ENCODE results near the gene HMGN3. TPM values are rescaled to one million over a fixed set of nuclear protein-coding genes. Genes with fewer than 3 reads are reported as not detected.

HMGN3 gene
- total RNA-seq, 1 donor from 2014 or later: 66.2 TPM

- ATAC-seq: no peak
- intact Hi-C loops (cut with DNase I): loop anchor here (2.0 kb wide), 1 partner anchor 17 kb away; no protein-coding TSS in a partner anchor
- no peak for DNase-seq (ENCODE audit: low spot score)
These were observed 40.5 kb downstream of the HMGN3 start for GRCh38 chr6:79193971-79194370.

DNA sequence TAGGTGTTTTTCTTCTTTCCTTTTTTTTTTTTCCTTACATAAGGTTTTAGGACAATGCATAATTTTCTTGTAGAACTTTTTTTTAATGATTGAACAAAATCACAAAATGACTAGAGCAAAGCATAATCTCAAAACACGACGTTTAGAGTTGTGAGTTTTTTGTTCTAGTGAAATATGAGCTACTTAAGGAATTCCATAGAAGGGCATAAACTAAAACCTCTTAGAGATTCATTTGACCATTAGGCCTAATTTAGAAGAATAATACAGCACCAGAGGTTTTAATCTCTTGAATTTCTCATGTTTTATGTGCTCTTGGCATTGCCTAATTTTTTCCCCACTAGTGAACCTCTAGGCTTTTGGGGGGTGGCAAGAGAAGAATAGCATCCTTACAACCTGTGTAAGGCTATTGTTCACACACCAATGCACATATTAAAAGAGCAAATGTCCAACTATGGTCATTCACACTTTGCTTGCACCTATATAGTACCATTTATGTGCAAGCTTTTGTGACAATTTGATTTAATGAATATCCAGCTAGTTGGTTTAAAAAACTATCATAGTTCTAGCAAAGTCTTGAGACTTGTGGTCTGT lies 44.6 kb downstream of the HMGN3 start:
- ATAC-seq (no peak), DNase-seq (ENCODE audit: low spot score) (no peak)
- intact Hi-C loops (cut with DNase I): no loop called here

GRCh38 chr6:79188885-79189480 lies 45.5 kb downstream of the HMGN3 start:
- DNase-seq (ENCODE audit: low spot score): no peak
- intact Hi-C loops (cut with DNase I): no loop called here
- ATAC-seq: no peak

DNA sequence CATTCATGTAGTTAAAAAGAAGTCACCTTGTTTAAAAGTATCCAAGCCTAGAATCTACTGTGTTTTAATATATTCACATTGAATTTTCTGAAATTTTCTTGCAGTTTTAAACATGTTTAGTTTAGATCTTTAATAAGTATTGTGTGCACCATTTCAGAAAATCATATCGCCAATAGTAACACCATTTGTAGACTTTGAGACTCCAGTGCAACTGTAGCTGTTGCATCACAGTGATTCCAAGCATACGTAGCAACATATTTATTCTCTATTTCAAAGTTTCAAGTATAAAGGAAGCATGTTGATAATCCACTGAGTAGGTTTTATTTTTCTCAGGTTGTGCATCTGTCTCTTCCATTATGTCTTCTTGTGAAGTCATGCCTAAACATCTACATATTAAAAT lies 46.4 kb downstream of the HMGN3 start:
- intact Hi-C loops (cut with DNase I): no loop called here
- no peak for DNase-seq (ENCODE audit: low spot score)
- no peak for ATAC-seq

GRCh38 chr6:79186564-79186963 lies 47.9 kb downstream of the HMGN3 start:
- DNase-seq (ENCODE audit: low spot score): no peak
- intact Hi-C loops (cut with DNase I): no loop called here
- no peak for ATAC-seq

DNA sequence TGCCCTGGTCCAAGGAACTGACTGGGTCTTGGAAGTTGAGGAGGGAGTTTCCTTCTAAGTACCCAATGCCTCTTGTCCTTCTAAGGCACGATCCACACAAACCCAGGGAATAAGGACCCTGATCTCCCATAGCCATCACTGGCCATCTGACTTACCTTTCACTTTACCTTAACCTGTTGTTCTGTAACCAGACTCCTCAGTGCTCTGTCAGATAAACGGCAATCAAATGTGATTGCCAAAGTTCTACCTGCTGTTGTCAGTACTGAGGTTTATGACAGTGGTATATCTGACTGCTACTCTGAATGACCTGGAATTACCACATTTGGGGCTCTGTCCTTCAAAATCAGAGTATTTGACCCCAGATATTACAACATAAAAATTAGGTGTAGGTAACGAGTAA lies 49.8 kb downstream of the HMGN3 start:
- no peak for ATAC-seq
- intact Hi-C loops (cut with DNase I): no loop called here

GRCh38 chr6:79184086-79184485 lies 50.4 kb downstream of the HMGN3 start:
- intact Hi-C loops (cut with DNase I): no loop called here
- ATAC-seq (no peak), DNase-seq (ENCODE audit: low spot score) (no peak)

More for the DNA sequence above, 49.8 kb downstream of the HMGN3 start:
- no peak for DNase-seq (ENCODE audit: low spot score)

GRCh38 chr6:79180052-79180451 lies 54.4 kb downstream of the HMGN3 start:
- ATAC-seq: no peak
- DNase-seq (ENCODE audit: low spot score): no peak
- intact Hi-C loops (cut with DNase I): no loop called here

GRCh38 chr6:79173378-79173777 lies 61.1 kb downstream of the HMGN3 start:
- intact Hi-C loops (cut with DNase I): no loop called here
- no peak for DNase-seq (ENCODE audit: low spot score)
- ATAC-seq: no peak

DNA sequence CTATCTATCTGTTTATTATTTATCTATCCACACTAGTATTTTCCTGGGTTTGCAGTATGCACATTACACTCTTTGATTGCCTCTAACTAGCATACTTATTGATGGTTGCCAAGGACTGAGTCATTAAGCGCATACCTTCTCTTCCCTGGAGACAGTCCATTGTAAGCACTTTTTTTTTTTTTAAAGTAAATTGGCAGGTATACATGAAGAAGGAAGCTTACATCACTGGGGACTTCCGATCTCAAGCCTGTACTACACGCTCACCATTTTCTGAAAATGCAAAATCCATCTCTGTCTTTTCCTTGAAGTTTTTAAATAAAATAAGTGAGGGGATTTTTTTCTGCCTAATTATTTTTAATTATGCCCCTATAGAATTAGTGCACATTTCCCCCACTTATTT lies 63.5 kb downstream of the HMGN3 start:
- no peak for DNase-seq (ENCODE audit: low spot score)
- intact Hi-C loops (cut with DNase I): no loop called here
- ATAC-seq: no peak

DNA sequence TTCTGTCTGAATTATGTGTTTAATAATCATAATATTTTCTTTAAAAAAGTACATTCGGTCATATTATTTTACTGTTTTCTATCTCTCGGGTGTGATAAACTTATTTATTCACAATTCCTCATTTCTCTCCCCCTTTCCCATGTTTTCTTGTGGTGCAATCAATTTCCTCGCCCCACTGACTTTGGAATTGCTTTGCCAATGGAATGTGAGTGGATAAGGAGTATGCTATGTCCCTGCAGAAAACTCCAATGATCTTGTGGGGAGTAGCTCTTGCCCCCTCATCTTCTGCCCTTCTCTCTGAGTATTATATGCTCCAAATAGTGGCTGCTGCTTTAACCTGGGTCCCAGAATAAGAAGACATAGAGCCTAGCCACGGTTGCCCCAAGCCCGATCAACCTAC lies 64.1 kb downstream of the HMGN3 start:
- DNase-seq (ENCODE audit: low spot score): no peak
- intact Hi-C loops (cut with DNase I): no loop called here
- ATAC-seq: no peak

GRCh38 chr6:79168695-79168980 lies 65.8 kb downstream of the HMGN3 start:
- DNase-seq (ENCODE audit: low spot score) (no peak), ATAC-seq (no peak)
- intact Hi-C loops (cut with DNase I): no loop called here

DNA sequence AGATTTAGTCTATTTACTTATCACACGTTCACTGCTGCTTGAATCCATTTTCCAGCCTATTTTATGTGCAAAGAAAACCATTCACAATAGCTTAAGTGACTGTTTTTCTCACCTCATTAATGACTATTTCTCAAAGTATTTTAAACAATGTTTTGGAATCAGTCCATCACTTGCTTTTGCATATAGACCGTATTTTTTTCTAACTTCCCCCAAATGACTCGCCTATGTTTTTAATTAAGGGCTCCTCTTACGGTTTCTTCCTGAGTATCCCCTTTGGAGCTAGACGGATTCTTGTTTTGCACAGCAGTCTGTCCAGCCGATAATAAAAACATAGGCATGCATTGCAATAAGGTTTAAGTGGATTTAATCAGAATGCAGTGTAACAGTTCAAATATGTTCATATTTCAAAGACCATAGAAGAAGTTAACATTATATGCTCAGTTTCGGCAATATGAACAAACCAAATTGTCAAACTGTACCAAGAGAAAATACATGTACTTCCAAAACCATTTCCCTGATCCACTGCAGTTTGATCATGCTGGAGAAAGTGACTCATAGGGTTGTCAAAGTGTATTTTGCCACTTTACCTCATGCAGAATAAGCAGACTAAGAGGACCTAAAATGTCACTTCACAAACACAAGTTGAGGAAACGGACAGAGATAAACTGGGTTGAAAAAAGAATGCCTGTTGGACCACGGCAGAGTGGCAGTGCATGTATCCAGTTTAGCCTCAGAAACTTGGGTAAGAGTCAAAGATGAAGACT lies 66.4 kb downstream of the HMGN3 start:
- ATAC-seq (no peak), DNase-seq (ENCODE audit: low spot score) (no peak)
- intact Hi-C loops (cut with DNase I): no loop called here

DNA sequence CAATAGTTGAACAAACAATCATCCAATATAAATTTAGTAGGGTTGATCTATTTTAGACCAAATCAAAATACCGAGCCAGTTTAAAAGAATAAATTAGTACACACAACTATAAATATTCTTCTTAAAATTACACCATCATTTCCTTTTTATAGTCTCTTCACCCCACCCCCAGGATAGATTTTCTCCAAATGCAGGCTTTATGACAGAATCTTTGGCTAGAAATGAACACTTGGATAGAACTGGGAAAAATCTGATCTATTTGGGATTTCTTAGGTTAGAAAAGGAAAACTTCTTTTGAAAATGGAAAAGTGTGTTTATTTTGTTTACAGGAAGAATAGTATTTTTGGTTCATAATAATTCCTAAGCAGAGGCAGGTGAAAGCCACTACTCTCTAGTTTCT lies 74.6 kb downstream of the HMGN3 start:
- ATAC-seq (no peak), DNase-seq (ENCODE audit: low spot score) (no peak)
- intact Hi-C loops (cut with DNase I): loop anchor here (1.0 kb wide), 1 partner anchor 14 kb away; no protein-coding TSS in a partner anchor

- no peak for ATAC-seq
- DNase-seq (ENCODE audit: low spot score): no peak
- intact Hi-C loops (cut with DNase I): loop anchor here (1.0 kb wide), 1 partner anchor 13 kb away; no protein-coding TSS in a partner anchor
These were observed 75.5 kb downstream of the HMGN3 start for GRCh38 chr6:79158856-79159516.

- DNase-seq (ENCODE audit: low spot score) (no peak), ATAC-seq (no peak)
- intact Hi-C loops (cut with DNase I): no loop called here
These were observed 76.4 kb downstream of the HMGN3 start for GRCh38 chr6:79157961-79158644.

- intact Hi-C loops (cut with DNase I): no loop called here
- no peak for ATAC-seq
- no peak for DNase-seq (ENCODE audit: low spot score)
These were observed 82.2 kb downstream of the HMGN3 start for GRCh38 chr6:79152269-79152737.
